ENCODE results near the gene TIE1. TPM values are rescaled to one million over a fixed set of nuclear protein-coding genes. Genes with fewer than 3 reads are reported as not detected.

The TIE1 gene
- total and polyA plus RNA-seq, 2 donors (not counting 3 experiments of a cell fraction or from before 2014, with no cell fraction given) = 531 to 620 TPM

DNA sequence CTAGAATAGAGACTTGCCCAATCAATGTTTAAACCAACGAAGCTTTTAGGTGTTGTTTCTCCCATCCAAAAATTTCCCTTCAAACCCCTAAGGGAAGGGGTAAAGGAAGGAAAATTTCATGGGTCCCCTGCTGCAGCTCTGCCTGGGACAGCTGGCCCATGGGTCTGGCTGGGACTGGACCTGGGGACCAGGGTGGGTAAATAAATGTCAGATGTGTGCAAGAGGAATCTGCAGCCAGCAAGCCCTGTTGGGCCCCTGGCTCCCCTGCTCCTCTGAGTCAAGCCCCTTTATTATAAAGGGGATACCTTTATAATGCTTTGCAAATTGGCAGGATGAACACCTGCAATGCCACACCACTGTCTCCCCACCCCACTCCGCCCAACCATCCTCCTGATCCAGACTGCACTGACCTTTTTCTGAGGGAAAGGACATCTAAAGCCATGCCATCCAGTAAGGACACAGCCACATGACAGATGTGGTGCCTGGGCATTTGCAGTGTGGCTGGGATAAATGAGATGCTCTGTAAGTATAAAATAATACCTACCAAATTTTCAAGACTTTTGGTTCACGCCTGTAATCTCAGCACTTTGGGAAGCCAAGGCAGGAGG is 32.9 kb upstream of the TIE1 start:
- no peak for FAIRE-seq
- no peaks in the 10 kb centered on the region for H3K4me1 ChIP-seq (ENCODE audit: control insufficient read depth, extremely low read depth, insufficient read depth, low read length)
- H3K9me1 ChIP-seq (replicated peaks; ENCODE audit: control insufficient read depth, extremely low read depth, insufficient read depth, low read length) = no peaks in the 10 kb centered on the region
- TF ChIP-seq, protein P1, sequence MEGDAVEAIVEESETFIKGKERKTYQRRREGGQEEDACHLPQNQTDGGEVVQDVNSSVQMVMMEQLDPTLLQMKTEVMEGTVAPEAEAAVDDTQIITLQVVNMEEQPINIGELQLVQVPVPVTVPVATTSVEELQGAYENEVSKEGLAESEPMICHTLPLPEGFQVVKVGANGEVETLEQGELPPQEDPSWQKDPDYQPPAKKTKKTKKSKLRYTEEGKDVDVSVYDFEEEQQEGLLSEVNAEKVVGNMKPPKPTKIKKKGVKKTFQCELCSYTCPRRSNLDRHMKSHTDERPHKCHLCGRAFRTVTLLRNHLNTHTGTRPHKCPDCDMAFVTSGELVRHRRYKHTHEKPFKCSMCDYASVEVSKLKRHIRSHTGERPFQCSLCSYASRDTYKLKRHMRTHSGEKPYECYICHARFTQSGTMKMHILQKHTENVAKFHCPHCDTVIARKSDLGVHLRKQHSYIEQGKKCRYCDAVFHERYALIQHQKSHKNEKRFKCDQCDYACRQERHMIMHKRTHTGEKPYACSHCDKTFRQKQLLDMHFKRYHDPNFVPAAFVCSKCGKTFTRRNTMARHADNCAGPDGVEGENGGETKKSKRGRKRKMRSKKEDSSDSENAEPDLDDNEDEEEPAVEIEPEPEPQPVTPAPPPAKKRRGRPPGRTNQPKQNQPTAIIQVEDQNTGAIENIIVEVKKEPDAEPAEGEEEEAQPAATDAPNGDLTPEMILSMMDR (IDR thresholded peaks at IDR 0.05; ENCODE audit: extremely low read depth in 1 of 2, insufficient read depth in 1 of 2, low read depth in 1 of 2, low read length in 2 of 2) = no peak
- TF ChIP-seq FOS (IDR thresholded peaks at IDR 0.05; ENCODE audit: borderline replicate concordance, insufficient read depth, low read length) (no peak), POLR2AphosphoS5 (IDR thresholded peaks at IDR 0.05; ENCODE audit: insufficient read depth, low read depth, low read length) (no peak), MYC (IDR thresholded peaks at IDR 0.05; ENCODE audit: low read depth, low read length) (no peak), POLR2A (IDR thresholded peaks at IDR 0.05; ENCODE audit: low read depth, low read length) (no peak), EZH2 (IDR thresholded peaks at IDR 0.05; ENCODE audit: borderline replicate concordance, low read depth, low read length, severe bottlenecking) (no peak), JUN (IDR thresholded peaks at IDR 0.05; ENCODE audit: borderline replicate concordance, insufficient read depth, insufficient read length, low read depth) (no peak), GATA2 (IDR thresholded peaks at IDR 0.05; ENCODE audit: insufficient read depth, insufficient read length, low read depth, low read length) (no peak)
- TF ChIP-seq, protein P2, sequence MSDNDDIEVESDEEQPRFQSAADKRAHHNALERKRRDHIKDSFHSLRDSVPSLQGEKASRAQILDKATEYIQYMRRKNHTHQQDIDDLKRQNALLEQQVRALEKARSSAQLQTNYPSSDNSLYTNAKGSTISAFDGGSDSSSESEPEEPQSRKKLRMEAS (IDR thresholded peaks at IDR 0.05; ENCODE audit: insufficient read depth, insufficient read length) = no peak
- no peak for DNase-seq (ENCODE audit: low read depth, low spot score)
- intact Hi-C loops (cut with micrococcal nuclease) = no loop called here
- dilution Hi-C loops (cut with MboI; ENCODE audit: extremely low pct_ligation_motif_present, low sequenced_read_pairs) = no loop called here
- no peak overlapping the region for H3K27ac ChIP-seq (ENCODE audit: insufficient read depth, low read depth, low read length)
- POLR2A ChIA-PET = no interaction called here
- BruUV-seq (replicated peaks) = no TSS peak
- no peaks in the 10 kb centered on the region for H3K9me3 ChIP-seq (replicated peaks; ENCODE audit: control insufficient read depth, insufficient read depth, low read length)
- H3K4me3 ChIP-seq (replicated peaks in 1 of 3; ENCODE audit: insufficient read depth in 1 of 3, low read depth in 1 of 3, low read length in 3 of 3) = no peak overlapping the region
- H2AFZ ChIP-seq (ENCODE audit: low read depth, low read length) = no peak overlapping the region
- no peaks in the 10 kb centered on the region for H4K20me1 ChIP-seq (replicated peaks; ENCODE audit: control insufficient read depth, extremely low read depth, insufficient read depth, low read length)
- H3K4me2 ChIP-seq (ENCODE audit: insufficient read depth, low read length) = no peak overlapping the region
- no peak overlapping the region for H3K9ac ChIP-seq (replicated peaks; ENCODE audit: extremely low read depth, insufficient read depth, low read length)
- H3K79me2 ChIP-seq (ENCODE audit: control insufficient read depth, insufficient read depth, low read length) = no peaks in the 10 kb centered on the region
- peaks cover 0 to 2% of the 10 kb centered on the region in 2 experiments for H3K27me3 ChIP-seq (ENCODE audit: control insufficient read depth in 2 of 2, insufficient read depth in 2 of 2, low read length in 2 of 2)
- no peaks in the 10 kb centered on the region for H3K36me3 ChIP-seq (ENCODE audit: control insufficient read depth in 2 of 2, extremely low read depth in 1 of 2, insufficient read depth in 2 of 2, low read length in 2 of 2)
- CTCF ChIA-PET = no interaction called here
